LNCAP (cell line): ENCODE data around the gene SMURF2.

Experiments
- TF ChIP-seq, protein P1 (sequence below): fragments of 450-650 bp; IDR thresholded peaks from 2 replicates; pipeline ENCODE4 v1.5.1; 2017; ENCODE audit warnings: mild to moderate bottlenecking

SMURF2 gene

GRCh38 chr17:64615028-64615677 lies 47.0 kb downstream of the SMURF2 start:
- TF ChIP-seq, protein P1, sequence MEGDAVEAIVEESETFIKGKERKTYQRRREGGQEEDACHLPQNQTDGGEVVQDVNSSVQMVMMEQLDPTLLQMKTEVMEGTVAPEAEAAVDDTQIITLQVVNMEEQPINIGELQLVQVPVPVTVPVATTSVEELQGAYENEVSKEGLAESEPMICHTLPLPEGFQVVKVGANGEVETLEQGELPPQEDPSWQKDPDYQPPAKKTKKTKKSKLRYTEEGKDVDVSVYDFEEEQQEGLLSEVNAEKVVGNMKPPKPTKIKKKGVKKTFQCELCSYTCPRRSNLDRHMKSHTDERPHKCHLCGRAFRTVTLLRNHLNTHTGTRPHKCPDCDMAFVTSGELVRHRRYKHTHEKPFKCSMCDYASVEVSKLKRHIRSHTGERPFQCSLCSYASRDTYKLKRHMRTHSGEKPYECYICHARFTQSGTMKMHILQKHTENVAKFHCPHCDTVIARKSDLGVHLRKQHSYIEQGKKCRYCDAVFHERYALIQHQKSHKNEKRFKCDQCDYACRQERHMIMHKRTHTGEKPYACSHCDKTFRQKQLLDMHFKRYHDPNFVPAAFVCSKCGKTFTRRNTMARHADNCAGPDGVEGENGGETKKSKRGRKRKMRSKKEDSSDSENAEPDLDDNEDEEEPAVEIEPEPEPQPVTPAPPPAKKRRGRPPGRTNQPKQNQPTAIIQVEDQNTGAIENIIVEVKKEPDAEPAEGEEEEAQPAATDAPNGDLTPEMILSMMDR, result no peak

DNA sequence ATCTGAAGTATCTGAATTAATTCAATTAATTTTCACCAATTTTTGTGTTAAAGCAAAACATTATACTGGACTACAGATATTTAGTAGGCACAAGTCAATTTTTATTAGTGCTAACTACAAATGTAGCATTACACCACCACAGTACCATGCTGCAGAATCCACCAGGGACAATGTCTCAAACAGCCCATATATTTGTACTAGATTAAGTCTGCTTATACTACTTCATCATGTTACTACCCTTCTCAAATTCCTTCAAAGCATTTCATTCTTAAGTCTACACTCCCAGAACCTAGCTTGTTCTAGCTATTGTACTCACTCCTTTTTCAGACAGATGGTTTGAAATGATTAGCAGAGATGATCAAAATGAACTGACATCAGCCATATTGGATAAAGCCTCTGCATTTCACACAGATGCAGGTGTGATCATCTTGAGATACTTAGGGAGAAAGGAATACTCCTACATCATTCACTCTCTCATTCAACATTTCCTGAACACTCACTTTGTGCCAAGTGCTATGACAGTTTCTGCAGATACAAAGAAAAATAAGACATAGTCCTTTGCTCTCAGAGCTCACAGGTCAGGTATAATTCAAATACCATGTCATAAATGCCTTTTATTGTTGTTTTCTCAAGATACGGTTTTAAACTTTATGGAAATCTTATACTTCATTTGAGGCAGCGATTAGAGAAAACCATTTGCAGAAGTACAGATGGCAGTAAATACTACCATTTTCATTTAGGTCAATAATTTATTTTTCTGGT lies 47.7 kb downstream of the SMURF2 start:
- TF ChIP-seq, protein P1, result no peak

DNA sequence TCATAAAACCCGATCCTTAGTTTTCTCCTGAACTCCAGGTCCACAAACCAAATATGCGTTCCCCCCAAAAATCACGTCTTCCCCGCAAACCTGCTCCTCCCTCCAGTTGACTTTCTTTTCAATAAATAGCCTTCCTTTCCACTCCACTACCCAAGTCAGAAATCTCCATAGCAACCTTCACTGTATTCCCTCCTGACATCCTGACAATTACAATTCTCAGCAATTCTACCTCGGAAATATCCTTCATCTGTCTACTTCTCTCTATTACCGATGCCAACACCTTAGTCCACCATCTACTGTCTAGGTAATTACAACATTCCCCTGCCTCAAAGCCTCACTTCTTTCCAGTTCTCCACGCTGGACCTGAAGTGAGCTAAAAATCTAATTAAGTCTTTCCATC lies 50.7 kb downstream of the SMURF2 start:
- TF ChIP-seq, protein P1, result no peak

DNA sequence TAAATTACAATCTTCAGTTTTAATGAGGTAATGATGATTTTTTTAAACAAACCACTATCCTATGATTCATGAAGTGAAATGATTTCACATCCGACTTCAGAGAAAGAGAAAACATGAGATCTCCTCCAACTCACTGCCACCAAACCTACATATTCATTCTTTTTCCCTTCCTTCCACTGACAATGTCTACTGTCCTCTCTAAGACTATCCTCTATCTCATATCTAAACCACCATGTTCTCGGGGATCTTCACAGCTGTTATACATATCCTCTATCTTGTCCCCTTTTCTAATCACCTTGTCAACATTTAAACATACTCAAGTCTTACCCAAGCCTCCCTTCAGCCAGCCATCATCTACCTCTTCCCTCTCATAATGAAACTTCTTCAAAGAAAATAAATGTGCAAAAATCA lies 53.5 kb downstream of the SMURF2 start:
- TF ChIP-seq, protein P1, result no peak

GRCh38 chr17:64607862-64608565 lies 54.1 kb downstream of the SMURF2 start:
- TF ChIP-seq, protein P1, result no peak

DNA sequence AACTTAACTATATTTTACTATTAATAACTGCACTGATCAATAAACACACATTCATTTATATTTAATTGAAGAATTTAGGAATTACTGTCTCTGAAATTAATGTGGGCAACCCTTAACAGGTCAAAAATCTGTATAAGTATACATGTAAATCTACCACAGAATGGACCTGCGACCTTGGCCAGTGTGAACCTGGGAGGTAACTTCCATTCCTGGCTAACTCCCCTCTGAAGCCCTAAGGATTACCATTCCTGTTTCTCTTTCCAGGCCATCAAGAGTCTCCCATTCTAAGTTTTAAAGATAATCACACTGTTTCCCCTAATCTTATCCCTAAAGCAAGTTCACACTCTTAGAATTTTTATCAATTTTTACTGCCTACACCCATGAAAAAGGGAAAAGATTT lies 58.1 kb downstream of the SMURF2 start:
- TF ChIP-seq, protein P1, result no peak

- TF ChIP-seq, protein P1, result no peak
These were observed 62.3 kb downstream of the SMURF2 start for GRCh38 chr17:64599827-64600226.
